G401.6 (cell line): Measurements from ENCODE around the gene GALNT11.
A peak's percentile ranks its signal among the peaks of the same experiment; 100 is the strongest.
"Not testable (repeated sequence)": the region's sequence is repeated elsewhere in the genome, so short reads cannot be mapped to it uniquely, and the experiment has no call there.

ENCODE experiments used
- FAIRE-seq: peaks from 2 replicates; lab custom pipeline; 2012; peaks lifted over from hg19 to GRCh38; lab: Jason Lieb, UNC

GALNT11 gene

DNA sequence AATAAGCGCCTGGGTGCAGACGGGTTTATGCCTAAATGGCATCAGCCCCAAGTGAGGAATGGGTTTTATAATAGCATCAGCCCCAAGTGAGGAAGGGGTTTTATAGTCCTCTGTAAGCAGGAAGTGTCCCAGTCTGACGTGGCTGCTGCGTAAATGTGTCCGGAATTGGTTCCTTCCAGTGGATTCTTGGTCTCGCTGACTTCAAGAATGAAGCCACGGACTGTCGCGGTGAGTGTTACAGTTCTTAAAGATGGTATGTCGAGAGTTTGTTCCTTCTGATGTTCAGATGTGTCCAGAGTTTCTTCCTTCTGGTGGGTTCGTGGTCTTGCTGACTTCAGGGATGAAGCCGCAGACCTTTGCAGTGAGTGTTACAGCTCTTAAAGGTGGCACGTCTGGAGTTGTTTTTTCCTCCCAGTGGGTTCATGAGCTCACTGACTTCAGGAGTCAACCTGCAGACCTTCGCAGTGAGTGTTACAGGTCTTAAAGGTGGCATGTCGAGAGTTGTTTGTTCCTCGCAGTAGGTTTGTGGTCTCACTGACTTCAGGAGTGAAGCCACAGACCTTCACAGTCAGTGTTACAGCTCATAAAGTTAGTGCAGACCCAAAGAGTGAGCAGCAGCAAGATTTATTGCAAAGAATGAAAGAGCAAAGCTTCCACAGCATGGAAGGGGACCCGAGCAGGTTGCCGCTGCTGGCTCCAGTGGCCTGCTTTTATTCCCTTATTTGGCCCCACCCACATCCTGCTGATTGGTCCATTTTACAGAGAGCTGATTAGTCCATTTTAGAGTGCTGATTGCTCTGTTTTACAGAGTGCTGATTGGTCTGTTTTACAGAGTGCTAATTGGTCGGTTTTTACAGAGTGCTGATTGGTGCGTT is 2.3 kb downstream of the GALNT11 start:
- not testable (repeated sequence) for FAIRE-seq

GRCh38 chr7:152030059-152030458 is 4.6 kb downstream of the GALNT11 start:
- FAIRE-seq, result not testable (repeated sequence)

DNA sequence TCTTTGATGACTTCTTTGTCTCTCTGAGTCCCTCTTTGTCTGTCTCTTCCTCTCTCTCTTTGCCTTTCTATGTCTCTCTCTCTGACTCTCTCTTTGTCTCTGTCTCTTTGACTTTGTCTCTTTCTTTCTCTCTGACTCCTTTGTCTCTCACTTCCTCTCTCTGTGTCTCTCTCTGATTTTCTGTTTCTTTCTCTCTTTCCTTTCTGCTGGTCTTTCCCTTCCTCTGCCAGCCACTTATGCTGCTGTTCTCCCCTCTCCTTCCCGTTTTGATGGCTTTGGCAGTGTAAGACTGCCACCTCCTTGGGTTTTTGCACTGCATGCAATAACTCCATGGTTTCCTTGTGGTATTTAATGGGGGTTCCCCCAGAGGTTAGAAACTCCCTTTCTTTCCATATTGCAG is 5.2 kb downstream of the GALNT11 start:
- not testable (repeated sequence) for FAIRE-seq

DNA sequence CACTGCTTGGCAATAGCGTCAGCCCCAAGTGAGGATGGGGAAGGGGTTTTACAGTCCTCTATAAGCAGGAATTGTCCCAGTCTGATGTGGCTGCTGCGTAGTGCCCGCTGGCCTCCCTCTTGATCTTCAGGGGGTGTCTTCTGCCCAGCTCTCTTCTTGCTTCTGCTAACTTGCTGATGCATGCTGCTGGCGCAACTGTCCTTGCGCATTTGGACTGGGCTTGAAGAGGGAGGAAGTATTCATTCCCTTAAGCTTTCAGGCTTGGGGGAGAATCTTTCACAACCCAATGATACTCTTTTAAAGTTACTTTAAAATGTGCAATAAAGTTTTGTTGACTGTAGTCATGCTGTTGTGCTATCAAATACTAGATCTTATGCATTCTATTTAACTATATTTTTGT is 10.3 kb downstream of the GALNT11 start:
- no peak for FAIRE-seq

- FAIRE-seq, result not testable (repeated sequence)
Measured at GRCh38 chr7:152038410-152038809, 12.9 kb downstream of the GALNT11 start.

- not testable (repeated sequence) for FAIRE-seq
Measured at GRCh38 chr7:152043086-152043485, 17.6 kb downstream of the GALNT11 start.

- FAIRE-seq, result peak; percentile 31
Measured at GRCh38 chr7:152044909-152045308, 19.4 kb downstream of the GALNT11 start.

DNA sequence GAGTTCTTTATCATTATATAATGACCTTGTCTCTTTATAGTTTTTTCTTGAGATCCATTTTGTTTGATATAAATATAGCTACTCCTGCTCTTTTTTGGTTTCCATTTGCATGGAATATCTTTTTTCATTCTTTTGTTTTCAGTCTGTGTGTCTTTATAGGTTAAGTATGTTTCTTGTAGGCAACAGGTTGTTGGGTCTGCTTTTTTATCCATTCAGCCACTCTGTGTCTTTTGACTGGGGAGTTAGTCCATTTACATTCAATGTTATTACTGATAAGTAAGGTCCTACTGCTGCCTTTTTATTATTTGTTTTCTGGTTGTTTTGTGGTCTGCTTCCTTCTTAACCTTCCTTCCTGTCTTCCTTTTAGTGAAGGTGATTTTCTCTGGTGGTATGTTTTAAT is 21.1 kb downstream of the GALNT11 start:
- no peak for FAIRE-seq

- FAIRE-seq, result no peak
Measured at GRCh38 chr7:152048051-152048450, 22.6 kb downstream of the GALNT11 start.

DNA sequence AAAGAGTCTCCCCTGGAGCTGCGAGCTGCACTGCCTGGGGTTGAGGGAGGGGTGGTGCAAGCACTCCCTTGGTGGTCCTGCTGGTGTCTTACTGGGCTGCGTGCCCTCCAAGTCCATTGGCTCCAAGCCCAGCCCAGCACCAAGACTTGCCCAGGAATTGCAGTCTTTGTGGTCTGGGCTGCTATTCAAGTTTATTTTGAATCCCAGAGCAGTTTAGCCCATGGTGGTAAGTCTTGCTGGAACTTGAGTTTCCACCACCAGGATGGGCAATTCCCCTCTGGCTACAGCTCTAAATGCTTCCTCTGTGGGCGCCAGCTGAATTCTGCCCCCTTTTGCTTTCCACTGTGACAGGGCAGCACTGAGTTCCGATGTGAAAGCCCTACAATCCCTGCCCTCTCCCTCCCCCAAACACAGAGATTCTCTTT is 25.1 kb downstream of the GALNT11 start:
- no peak for FAIRE-seq

- FAIRE-seq, result no peak
Measured at GRCh38 chr7:152051968-152052367, 26.5 kb downstream of the GALNT11 start.

DNA sequence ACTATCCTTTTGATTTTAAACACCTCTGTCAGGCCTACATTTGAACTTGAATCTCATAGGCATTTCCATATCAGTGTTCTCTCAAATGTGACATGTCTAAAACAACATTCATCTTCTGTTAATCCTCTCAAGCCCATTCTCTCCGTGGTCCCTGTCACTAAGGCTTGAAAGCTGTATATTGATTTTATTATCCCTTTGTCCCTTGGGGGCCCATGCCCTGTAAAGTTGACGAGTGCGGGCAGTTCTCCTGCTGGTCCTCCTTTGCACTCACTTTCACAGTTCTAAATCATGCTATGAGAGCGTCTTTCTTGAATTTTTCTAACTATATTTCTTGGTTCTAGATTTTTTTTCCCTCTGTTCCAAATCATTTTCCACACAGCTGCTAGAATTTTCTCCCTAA is 27.3 kb downstream of the GALNT11 start:
- FAIRE-seq, result no peak

DNA sequence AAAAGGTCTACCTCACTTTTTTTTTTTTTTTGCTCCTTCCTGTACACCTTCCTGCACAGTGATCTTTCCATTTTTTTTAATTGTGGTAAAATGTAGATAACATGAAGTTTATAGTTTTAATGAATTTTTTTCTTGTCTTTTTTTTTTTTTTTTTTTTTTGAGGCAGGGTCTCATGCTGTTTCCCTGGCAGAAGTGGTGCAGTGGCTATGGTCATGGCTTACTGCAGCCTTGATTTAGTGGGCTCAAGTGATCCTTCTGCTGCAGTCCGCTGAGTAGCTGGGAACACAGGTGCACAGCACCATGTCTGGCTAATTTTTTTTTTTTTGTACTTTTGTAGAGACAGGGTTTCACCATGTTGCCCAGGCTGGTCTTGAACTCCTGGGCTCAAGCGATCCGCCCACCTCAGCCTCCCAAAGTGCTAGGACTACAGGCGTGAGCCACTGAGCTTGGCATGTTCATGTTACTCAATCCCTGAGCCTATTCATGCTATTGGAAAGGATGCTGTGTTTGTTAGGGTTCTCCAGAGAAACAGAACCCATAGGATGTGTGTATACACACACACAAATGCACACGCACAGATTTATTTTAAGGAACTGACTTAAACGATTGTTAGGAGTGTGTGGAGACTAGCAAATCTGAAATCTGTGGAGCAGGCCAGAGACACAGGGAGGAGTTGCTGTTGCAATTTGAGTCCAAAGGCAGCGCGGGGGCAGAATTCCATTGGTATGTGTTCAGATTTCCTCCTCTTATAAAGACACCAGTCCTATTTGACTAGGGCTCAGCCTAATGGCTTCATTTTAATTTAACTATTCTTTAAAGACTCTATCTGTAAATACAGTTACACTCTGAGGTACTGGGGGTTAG is 29.1 kb downstream of the GALNT11 start:
- no peak for FAIRE-seq

DNA sequence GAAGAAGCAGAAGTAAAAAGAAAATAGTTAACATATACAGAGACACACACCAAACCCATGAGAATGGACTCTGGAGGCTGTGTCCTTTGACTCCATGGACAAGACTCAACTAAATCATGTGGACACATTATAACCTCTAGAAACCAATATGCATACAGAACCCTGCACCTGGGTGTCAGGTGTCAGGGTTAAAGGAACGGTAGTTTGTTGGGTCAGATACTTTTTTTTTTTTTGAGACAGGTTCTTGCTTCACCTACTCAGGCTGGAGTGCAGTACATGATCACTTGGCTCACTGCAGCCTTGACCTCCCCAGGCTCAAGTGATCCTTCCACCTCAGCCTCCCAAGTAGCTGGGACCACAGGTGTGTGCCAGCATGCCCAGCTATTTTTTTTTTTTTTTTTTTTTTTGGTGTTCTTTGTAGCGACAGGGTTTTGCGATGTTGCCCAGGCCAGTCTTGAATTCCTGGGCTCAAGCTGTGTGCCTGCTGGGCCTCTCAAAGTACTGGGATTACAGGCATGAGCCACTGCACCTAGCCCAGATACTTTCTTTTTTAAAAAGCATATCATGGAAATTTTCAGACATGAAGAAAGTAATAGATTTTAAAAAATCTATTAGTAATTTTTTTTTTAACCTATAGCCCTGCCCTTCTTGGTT is 31.3 kb downstream of the GALNT11 start:
- FAIRE-seq, result no peak

DNA sequence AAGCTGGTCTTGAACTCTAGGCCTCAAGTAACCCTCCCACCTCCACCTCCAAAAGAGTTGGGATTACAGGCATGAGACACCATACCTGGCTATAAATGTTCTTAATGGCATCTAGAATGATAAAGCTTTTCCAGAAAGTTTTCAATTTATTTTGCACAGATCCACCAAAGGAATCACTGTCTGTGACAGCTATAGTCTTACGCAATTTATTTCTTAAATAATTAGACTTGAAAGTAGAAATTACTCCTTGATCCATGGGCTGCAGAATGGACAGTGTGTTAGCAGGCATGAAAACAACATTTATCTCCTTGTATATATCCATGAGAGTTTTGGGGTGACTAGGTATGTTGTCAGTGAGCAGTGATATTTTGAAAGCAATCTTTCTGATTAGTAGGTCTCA is 33.8 kb downstream of the GALNT11 start:
- FAIRE-seq, result no peak

DNA sequence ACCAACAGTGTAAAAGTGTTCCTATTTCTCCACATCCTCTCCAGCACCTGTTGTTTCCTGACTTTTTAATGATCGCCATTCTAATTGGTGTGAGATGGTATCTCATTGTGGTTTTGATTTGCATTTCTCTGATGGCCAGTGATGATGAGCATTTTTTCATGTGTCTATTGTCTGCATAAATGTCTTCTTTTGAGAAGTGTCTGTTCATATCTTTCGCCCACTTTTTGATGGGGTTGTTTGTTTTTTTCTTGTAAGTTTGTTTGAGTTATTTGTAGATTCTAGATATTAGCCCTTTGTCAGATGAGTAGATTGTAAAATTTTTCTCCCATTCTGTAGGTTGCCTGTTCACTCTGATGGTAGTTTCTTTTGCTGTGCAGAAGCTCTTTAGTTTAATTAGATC is 35.6 kb downstream of the GALNT11 start:
- not testable (repeated sequence) for FAIRE-seq

GRCh38 chr7:152063192-152063591 is 37.7 kb downstream of the GALNT11 start:
- not testable (repeated sequence) for FAIRE-seq

GRCh38 chr7:152063821-152064220 is 38.3 kb downstream of the GALNT11 start:
- not testable (repeated sequence) for FAIRE-seq

- FAIRE-seq, result not testable (repeated sequence)
Measured at GRCh38 chr7:152065800-152066344, 40.4 kb downstream of the GALNT11 start.

DNA sequence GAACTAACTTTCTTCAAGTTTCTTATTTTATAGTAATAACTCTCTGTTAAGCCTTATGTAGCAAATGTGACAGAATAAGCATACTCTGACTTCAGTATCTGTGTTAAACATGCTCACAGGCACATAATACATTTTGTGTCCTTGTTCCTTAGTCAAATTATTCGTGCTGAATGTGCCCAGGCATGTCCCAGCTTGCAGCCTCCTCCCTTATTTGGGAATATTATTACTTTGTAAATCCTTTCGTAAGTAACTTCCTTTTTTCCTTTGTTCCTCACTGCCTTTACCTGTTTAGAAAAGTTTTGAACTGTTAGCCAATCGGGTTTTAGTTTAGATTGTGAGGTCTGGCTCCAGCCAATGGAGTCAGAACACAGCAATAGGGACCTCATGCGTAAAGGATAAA is 46.9 kb downstream of the GALNT11 start:
- FAIRE-seq, result no peak

GRCh38 chr7:152073352-152073751 is 47.9 kb downstream of the GALNT11 start:
- no peak for FAIRE-seq

- FAIRE-seq, result no peak
Measured at GRCh38 chr7:152074673-152075072, 49.2 kb downstream of the GALNT11 start.
